ENCODE measurements around the gene SPANXN5. TPM values are rescaled to one million over a fixed set of nuclear protein-coding genes. Genes with fewer than 3 reads are reported as not detected.
A peak's percentile ranks its signal among the peaks of the same experiment; 100 is the strongest.
"Not testable (repeated sequence)": the region's sequence is repeated elsewhere in the genome, so short reads cannot be mapped to it uniquely, and the experiment has no call there.

Gene SPANXN5
- total RNA-seq, 6 donors from 2014 or later = not detected

GRCh38 chrX:52819788-52820187 lies 22.6 kb upstream of the SPANXN5 start:
- ATAC-seq (ENCODE audit: low FRiP score in 2 of 2) (no peak), DNase-seq (no peak)
- TF ChIP-seq POLR2A (IDR thresholded peaks at IDR 0.05) = no peak
- TF ChIP-seq EP300 (IDR thresholded peaks at IDR 0.05) = no peak
- TF ChIP-seq POLR2AphosphoS5 (IDR thresholded peaks at IDR 0.05) = no peak
- TF ChIP-seq, protein P1, sequence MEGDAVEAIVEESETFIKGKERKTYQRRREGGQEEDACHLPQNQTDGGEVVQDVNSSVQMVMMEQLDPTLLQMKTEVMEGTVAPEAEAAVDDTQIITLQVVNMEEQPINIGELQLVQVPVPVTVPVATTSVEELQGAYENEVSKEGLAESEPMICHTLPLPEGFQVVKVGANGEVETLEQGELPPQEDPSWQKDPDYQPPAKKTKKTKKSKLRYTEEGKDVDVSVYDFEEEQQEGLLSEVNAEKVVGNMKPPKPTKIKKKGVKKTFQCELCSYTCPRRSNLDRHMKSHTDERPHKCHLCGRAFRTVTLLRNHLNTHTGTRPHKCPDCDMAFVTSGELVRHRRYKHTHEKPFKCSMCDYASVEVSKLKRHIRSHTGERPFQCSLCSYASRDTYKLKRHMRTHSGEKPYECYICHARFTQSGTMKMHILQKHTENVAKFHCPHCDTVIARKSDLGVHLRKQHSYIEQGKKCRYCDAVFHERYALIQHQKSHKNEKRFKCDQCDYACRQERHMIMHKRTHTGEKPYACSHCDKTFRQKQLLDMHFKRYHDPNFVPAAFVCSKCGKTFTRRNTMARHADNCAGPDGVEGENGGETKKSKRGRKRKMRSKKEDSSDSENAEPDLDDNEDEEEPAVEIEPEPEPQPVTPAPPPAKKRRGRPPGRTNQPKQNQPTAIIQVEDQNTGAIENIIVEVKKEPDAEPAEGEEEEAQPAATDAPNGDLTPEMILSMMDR (IDR thresholded peaks at IDR 0.05) = no peak
- no peak overlapping the region for H3K27ac ChIP-seq
- no peak overlapping the region for H3K4me3 ChIP-seq
- 66 to 100% methylated on average over 3 to 4 of the region's 4 CpGs for WGBS, 2 donors
- H3K36me3 ChIP-seq = no peaks in the 10 kb centered on the region
- H3K27me3 ChIP-seq = no peaks in the 10 kb centered on the region
- H3K4me1 ChIP-seq = no peaks in the 10 kb centered on the region
- no peaks in the 10 kb centered on the region for H3K9me3 ChIP-seq

GRCh38 chrX:52811065-52811625 lies 13.9 kb upstream of the SPANXN5 start, which contains the start of gene XAGE5:
Gene XAGE5 (plus strand): TSS chrX:52811287. CDS start chrX:52812567, 1,280 bp downstream.
- Histone ChIP-seq H3K4me1 (no peaks in the 10 kb centered on the region), H3K36me3 (no peaks in the 10 kb centered on the region), H3K9me3 (no peaks in the 10 kb centered on the region), H3K27ac (no peak within 1 kb of the TSS), H3K27me3 (no peaks in the 10 kb centered on the region), H3K4me3 (no peak within 1 kb of the TSS)
- DNase-seq (no peak), ATAC-seq (ENCODE audit: low FRiP score in 2 of 2) (peak in 1 of 2 donors; percentile 30)
- WGBS, 2 donors = 91 to 94% methylated on average over 25 of the region's 25 CpGs
- TF ChIP-seq, protein P1 (IDR thresholded peaks at IDR 0.05) = no peak
- no peak for TF ChIP-seq POLR2AphosphoS5 (IDR thresholded peaks at IDR 0.05)
- no peak for TF ChIP-seq EP300 (IDR thresholded peaks at IDR 0.05)
- TF ChIP-seq POLR2A (IDR thresholded peaks at IDR 0.05) = no peak

GRCh38 chrX:52804876-52805275 lies 7.6 kb upstream of the SPANXN5 start:
- not testable (repeated sequence) for H3K27me3 ChIP-seq; ATAC-seq (ENCODE audit: low FRiP score in 2 of 2); H3K27ac ChIP-seq; H3K9me3 ChIP-seq; H3K4me1 ChIP-seq; DNase-seq; H3K4me3 ChIP-seq; H3K36me3 ChIP-seq
- 73 to 89% methylated on average over 1 to 2 of the region's 2 CpGs for WGBS, 2 donors

DNA sequence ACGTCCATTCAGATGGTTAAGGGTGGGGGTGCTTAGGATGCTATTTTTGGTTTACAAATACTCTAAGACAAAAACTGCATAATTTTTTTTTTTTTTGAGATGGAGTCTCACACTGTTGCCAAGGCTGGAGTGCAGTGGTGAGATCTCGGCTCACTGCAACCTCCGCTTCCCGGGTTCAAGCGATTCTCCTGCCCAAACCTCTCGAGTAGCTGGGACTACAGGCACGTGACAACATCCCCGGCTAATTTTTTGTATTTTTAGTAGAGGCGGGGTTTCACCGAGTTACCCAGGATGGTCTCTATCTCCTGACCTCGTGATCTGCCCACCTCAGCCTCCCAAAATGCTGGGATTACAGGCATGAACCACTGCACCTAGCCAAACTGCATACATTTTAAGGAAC lies 23.7 kb downstream of the SPANXN5 start:
- WGBS, 2 donors = 79 to 95% methylated on average over 8 to 10 of the region's 11 CpGs
- H3K4me1 ChIP-seq; H3K36me3 ChIP-seq; ATAC-seq (ENCODE audit: low FRiP score in 2 of 2); H3K4me3 ChIP-seq; H3K9me3 ChIP-seq; DNase-seq; H3K27me3 ChIP-seq; H3K27ac ChIP-seq: not testable (repeated sequence)

GRCh38 chrX:52765983-52766382 lies 31.2 kb downstream of the SPANXN5 start:
- 88% methylated on average over 1 of the region's 5 CpGs; no CpG with 5 or more reads in 1 of the 2 donors for WGBS, 2 donors

GRCh38 chrX:52750952-52751351 lies 46.3 kb downstream of the SPANXN5 start, which contains the start of gene SSX2B:
Gene SSX2B (plus strand): TSS chrX:52751252. CDS start chrX:52752681, 1,429 bp downstream.
- not testable (repeated sequence) for H3K27me3 ChIP-seq; DNase-seq; H3K4me1 ChIP-seq; H3K4me3 ChIP-seq; H3K9me3 ChIP-seq; H3K27ac ChIP-seq; ATAC-seq (ENCODE audit: low FRiP score in 2 of 2); H3K36me3 ChIP-seq
- no CpG with 5 or more reads among the region's 13 CpGs for WGBS, 2 donors

More at GRCh38 chrX:52765983-52766382, 31.2 kb downstream of the SPANXN5 start:
- not testable (repeated sequence) for H3K36me3 ChIP-seq; H3K4me3 ChIP-seq; DNase-seq; H3K27me3 ChIP-seq; H3K9me3 ChIP-seq; ATAC-seq (ENCODE audit: low FRiP score in 2 of 2); H3K27ac ChIP-seq; H3K4me1 ChIP-seq

Small RNAs within 50 kb of the gene (small RNA-seq; reads per million reads assigned to genes)
- 0 reads per million in 4 donors for gene AC244505.6
- 0 reads per million in 4 donors for gene AC244505.7

Other genes with a start within 250 kb of the SPANXN5 start
- not detected for gene SSX7, start 142.5 kb downstream of the SPANXN5 start, total RNA-seq
- not detected for gene SSX2, start 90.2 kb downstream of the SPANXN5 start, total RNA-seq
- gene SSX2B, start 46.2 kb downstream of the SPANXN5 start, total RNA-seq = not detected
- not detected for gene XAGE5, start 13.9 kb upstream of the SPANXN5 start, total RNA-seq
- gene XAGE3, start 70.7 kb upstream of the SPANXN5 start, total RNA-seq = not detected
- 100 to 1,000 TPM in 2 of 6 donors, 10 to 100 TPM in 4; 14.1 to 216 (median 17.2) TPM for gene FAM156B, start 99.9 kb upstream of the SPANXN5 start, total RNA-seq
- 10 to 100 TPM; 12.0 to 60.8 (median 17.6) TPM for gene FAM156A, start 161.1 kb upstream of the SPANXN5 start, total RNA-seq